Osteocyte (in vitro differentiated cells): Measurements from ENCODE around the gene IL1RAPL1. TPM values are rescaled to one million over a fixed set of nuclear protein-coding genes. Genes with fewer than 3 reads are reported as not detected.

Experiments
- DNase-seq: peaks from one replicate; pipeline ENCODE4 v3.0.0; 2021; ENCODE audit warnings: mixed read lengths; ENCODE audit not compliant: unreplicated experiment; ENCODE audit errors: extremely low spot score
- H3K27ac Mint-ChIP-seq: one replicate; pipeline ENCODE4 v1.8.0; 2021; ENCODE audit warnings: mild to moderate bottlenecking, mixed read lengths; ENCODE audit not compliant: unreplicated experiment
- H3K27me3 Mint-ChIP-seq: one replicate; pipeline ENCODE4 v1.8.0; 2021; ENCODE audit warnings: mixed read lengths; ENCODE audit not compliant: unreplicated experiment
- H3K36me3 Mint-ChIP-seq: one replicate; pipeline ENCODE4 v1.8.0; 2021; ENCODE audit warnings: mixed read lengths; ENCODE audit not compliant: unreplicated experiment
- H3K4me1 Mint-ChIP-seq: one replicate; pipeline ENCODE4 v1.8.0; 2021; ENCODE audit warnings: mixed read lengths; ENCODE audit not compliant: unreplicated experiment
- H3K4me3 Mint-ChIP-seq: one replicate; pipeline ENCODE4 v1.8.0; 2021; ENCODE audit warnings: mild to moderate bottlenecking, moderate library complexity, mixed read lengths; ENCODE audit not compliant: unreplicated experiment
- H3K9me3 Mint-ChIP-seq: one replicate; pipeline ENCODE4 v1.8.0; 2021; ENCODE audit warnings: mixed read lengths; ENCODE audit not compliant: unreplicated experiment
- total RNA-seq: library from RNA; stranded (reverse); gene quantifications from 2 replicates; pipeline ENCODE4 v1.2.1, GENCODE V29; 2021
- TF ChIP-seq, protein P1 (sequence below): fragments of 200-600 bp; sonication (generic); IDR thresholded peaks from 2 replicates; pipeline ENCODE4 v1.5.0; 2021; ENCODE audit warnings: antibody characterized with exemption, mild to moderate bottlenecking, moderate library complexity

The IL1RAPL1 gene
- total RNA-seq, 1 donor from 2014 or later: not detected

DNA sequence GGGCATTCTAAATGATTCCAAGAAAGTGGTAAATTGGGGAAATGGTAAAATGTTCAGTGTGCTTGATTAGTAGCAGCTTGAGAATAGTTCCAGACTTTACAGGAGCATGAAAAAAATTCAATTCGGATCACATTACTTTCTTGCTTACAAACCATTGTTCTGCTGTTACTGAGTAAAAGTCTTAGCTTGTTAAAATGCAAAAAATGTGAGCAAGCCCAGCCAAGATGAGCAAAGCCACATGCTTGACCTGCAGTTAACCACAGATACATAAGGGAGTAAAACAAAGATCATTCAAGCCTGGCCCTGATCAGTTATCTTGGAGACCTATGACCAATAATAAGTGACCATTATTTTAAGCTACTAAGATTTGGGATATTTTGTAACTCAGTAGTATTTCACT, 1065.2 kb downstream of the IL1RAPL1 start:
- Mint-ChIP-seq H3K4me3 (no peak overlapping the region), H3K27ac (no peak overlapping the region), H3K4me1 (peaks cover 11% of the 10 kb centered on the region), H3K27me3 (peaks cover 3% of the 10 kb centered on the region), H3K36me3 (no peaks in the 10 kb centered on the region), H3K9me3 (peaks cover 4% of the 10 kb centered on the region)
- TF ChIP-seq, protein P1, sequence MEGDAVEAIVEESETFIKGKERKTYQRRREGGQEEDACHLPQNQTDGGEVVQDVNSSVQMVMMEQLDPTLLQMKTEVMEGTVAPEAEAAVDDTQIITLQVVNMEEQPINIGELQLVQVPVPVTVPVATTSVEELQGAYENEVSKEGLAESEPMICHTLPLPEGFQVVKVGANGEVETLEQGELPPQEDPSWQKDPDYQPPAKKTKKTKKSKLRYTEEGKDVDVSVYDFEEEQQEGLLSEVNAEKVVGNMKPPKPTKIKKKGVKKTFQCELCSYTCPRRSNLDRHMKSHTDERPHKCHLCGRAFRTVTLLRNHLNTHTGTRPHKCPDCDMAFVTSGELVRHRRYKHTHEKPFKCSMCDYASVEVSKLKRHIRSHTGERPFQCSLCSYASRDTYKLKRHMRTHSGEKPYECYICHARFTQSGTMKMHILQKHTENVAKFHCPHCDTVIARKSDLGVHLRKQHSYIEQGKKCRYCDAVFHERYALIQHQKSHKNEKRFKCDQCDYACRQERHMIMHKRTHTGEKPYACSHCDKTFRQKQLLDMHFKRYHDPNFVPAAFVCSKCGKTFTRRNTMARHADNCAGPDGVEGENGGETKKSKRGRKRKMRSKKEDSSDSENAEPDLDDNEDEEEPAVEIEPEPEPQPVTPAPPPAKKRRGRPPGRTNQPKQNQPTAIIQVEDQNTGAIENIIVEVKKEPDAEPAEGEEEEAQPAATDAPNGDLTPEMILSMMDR: no peak
- no peak for DNase-seq

DNA sequence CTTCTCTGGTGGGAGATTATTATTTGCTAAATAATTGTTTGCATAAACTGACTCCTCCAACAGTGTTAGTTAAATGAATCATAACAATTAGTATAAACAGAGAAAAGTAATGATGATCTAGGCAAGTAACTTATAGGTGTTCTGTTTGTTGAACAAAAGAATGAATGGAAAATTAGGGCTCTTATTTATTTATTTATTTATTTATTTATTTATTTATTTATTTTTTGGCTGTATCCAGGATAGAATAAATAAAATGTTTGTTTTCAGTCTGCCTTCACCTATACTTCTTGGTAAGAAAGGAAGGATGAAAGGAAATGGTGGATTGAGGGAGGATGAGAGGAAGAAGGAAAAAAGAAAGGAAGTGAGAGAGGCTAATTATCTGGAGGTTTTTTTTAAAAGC, 1066.5 kb downstream of the IL1RAPL1 start:
- no peaks in the 10 kb centered on the region for H3K36me3 Mint-ChIP-seq
- H3K27me3 Mint-ChIP-seq: peaks cover 3% of the 10 kb centered on the region
- TF ChIP-seq, protein P1: no peak
- H3K4me1 Mint-ChIP-seq: peaks cover 11% of the 10 kb centered on the region
- no peak for DNase-seq
- no peak overlapping the region for H3K4me3 Mint-ChIP-seq
- H3K9me3 Mint-ChIP-seq: peaks cover 4% of the 10 kb centered on the region
- H3K27ac Mint-ChIP-seq: no peak overlapping the region

DNA sequence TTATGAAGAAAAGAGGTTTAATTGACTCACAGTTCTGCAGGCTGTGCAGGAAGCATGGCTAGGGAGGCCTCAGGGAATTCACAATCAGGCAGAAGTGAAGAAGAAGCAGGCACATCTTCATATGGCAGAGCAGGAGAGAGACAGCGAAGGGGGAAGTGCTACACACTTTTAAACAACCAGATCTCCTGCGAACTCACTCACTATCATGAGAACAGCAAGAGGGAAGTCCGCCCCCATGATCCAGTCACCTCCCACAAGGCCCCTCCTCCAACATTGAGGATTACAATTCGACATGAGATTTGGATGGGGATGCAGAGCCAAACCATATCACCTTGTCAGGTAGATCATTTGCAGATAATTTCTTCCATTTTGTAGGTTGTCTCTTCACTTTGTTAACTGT, 1072.7 kb downstream of the IL1RAPL1 start:
- Mint-ChIP-seq H3K27me3 (no peaks in the 10 kb centered on the region), H3K4me1 (peaks cover 33% of the 10 kb centered on the region), H3K36me3 (no peaks in the 10 kb centered on the region), H3K27ac (no peak overlapping the region), H3K9me3 (peaks cover 4% of the 10 kb centered on the region), H3K4me3 (no peak overlapping the region)
- DNase-seq: no peak
- TF ChIP-seq, protein P1: no peak

DNA sequence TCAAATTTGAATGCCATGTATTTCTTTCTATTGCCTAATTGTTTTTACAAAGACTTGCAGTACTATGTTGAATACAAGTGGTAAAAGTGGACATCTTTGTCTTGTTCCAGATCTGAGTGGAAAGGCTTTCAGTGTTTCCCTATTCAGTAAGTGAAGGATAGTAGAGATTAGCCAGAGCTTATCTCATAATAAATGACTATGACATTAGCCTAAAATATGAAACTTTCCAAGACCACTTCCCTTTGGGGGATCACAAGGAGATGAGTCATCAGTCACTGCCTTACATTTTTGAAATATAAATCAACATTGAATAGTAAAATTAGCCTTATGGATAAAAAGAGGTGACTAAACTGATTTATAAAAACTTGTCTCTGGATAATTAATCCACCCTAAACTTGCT, 1074.0 kb downstream of the IL1RAPL1 start:
- peaks cover 37% of the 10 kb centered on the region for H3K4me1 Mint-ChIP-seq
- H3K36me3 Mint-ChIP-seq: no peaks in the 10 kb centered on the region
- peaks cover 4% of the 10 kb centered on the region for H3K9me3 Mint-ChIP-seq
- TF ChIP-seq, protein P1: no peak
- peak overlapping the region; percentile 87 for H3K27ac Mint-ChIP-seq
- DNase-seq: no peak
- H3K4me3 Mint-ChIP-seq: no peak overlapping the region
- H3K27me3 Mint-ChIP-seq: no peaks in the 10 kb centered on the region

DNA sequence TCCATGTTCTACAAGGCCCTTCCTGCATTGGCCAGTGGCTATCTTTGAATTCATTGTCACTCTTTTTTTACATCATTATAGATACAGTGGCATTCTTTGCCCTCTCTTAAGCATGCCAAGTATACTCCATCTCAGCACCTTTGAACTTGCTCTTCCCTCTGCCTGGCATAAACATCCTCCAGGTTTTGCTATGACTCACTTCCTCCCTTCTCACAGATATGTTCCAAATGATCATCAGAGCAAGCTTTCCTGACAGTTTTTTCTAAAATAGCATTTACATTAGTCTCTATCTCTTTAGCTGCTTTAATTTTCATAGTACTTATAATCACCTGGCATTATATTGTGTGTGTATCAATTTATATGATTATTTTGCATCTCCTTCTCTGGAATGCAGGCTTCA, 1074.9 kb downstream of the IL1RAPL1 start:
- Mint-ChIP-seq H3K27ac (peak overlapping the region; percentile 87), H3K4me1 (peaks cover 37% of the 10 kb centered on the region)
- DNase-seq: no peak

More for the DNA sequence above, 1074.9 kb downstream of the IL1RAPL1 start:
- TF ChIP-seq, protein P1: no peak
- Mint-ChIP-seq H3K27me3 (no peaks in the 10 kb centered on the region), H3K36me3 (no peaks in the 10 kb centered on the region), H3K4me3 (peak overlapping the region; percentile 2), H3K9me3 (peaks cover 4% of the 10 kb centered on the region)
